Keratinocyte (primary cell): ENCODE data around the gene F11.

Source experiments
- EZH2 ChIP-seq: IDR thresholded peaks from one replicate; pipeline ENCODE4 v1.6.1; 2012; ENCODE audit warnings: inconsistent platforms, mild to moderate bottlenecking, low read length, moderate library complexity
- TF ChIP-seq, protein P1 (sequence below), 3 experiments: IDR thresholded peaks in 1 of 3; conservative IDR thresholded peaks in 1 of 3; optimal IDR thresholded peaks in 1 of 3; 2 replicates in 2 of 3; 3 replicates in 1 of 3; pipeline versions ENCODE3 to v1.5.1; 2011; ENCODE audit warnings: low read length in 3 of 3, mild to moderate bottlenecking in 3 of 3, moderate library complexity in 2 of 3, control low read depth in 1 of 3, inconsistent platforms in 1 of 3; ENCODE audit not compliant: insufficient read depth in 2 of 3; ENCODE audit errors: extremely low read depth in 1 of 3

DNA sequence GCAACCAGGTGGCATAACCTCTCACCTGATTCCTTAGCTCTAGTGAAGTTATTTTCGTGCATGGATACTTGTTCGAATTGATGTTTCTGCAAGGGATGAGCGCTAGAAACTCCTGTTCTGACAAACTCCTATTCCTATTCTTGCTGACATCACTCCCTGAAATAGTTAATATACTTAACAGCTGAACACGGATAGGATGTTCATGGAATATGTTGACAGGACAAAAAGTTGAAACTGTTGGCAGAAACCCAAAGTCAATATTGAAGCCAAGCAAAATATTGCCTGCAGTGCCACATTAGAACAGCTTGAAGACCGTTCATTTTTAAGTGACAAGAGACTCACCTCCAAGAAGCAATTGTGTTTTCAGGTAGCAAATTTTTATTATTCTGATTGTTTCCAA lies 38.8 kb upstream of the F11 start, which contains the start of gene KLKB1:
- TF ChIP-seq, protein P1, sequence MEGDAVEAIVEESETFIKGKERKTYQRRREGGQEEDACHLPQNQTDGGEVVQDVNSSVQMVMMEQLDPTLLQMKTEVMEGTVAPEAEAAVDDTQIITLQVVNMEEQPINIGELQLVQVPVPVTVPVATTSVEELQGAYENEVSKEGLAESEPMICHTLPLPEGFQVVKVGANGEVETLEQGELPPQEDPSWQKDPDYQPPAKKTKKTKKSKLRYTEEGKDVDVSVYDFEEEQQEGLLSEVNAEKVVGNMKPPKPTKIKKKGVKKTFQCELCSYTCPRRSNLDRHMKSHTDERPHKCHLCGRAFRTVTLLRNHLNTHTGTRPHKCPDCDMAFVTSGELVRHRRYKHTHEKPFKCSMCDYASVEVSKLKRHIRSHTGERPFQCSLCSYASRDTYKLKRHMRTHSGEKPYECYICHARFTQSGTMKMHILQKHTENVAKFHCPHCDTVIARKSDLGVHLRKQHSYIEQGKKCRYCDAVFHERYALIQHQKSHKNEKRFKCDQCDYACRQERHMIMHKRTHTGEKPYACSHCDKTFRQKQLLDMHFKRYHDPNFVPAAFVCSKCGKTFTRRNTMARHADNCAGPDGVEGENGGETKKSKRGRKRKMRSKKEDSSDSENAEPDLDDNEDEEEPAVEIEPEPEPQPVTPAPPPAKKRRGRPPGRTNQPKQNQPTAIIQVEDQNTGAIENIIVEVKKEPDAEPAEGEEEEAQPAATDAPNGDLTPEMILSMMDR (optimal IDR thresholded peaks at IDR 0.05 in 1 of 3, IDR thresholded peaks at IDR 0.05 in 1 of 3, conservative IDR thresholded peaks at IDR 0.05 in 1 of 3; ENCODE audit: extremely low read depth in 1 of 3, insufficient read depth in 2 of 3, low read length in 3 of 3) = no peak
- TF ChIP-seq EZH2 = no peak
